HG03378 (cell line): ENCODE data around the gene SLC4A2.
"Not testable (repeated sequence)": the region's sequence is repeated elsewhere in the genome, so short reads cannot be mapped to it uniquely, and the experiment has no call there.

Experiments used
- ATAC-seq: cut with Tn5 transposase; IDR thresholded peaks from one replicate; pipeline ENCODE4 v1.9.1; 2021; ENCODE audit warnings: mild to moderate bottlenecking, moderate library complexity; ENCODE audit not compliant: unreplicated experiment

Gene SLC4A2

GRCh38 chr7:151059367-151060112 is at the start of gene SLC4A2:
Gene SLC4A2, plus strand, starts transcription at chr7:151059589. Its CDS starts 2,399 bp downstream, at chr7:151061988.
- ATAC-seq, result no peak

DNA sequence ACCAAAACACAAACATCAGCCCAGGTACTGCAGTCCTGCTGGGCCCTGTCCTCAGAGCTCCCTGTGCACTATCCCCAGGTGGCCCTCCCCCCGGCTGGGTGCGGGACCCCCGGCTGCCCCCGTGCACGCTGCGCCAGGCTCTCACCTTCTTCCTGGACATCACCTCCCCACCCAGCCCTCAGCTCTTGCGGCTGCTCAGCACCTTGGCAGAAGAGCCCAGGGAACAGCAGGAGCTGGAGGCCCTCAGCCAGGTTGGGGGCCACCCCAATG is 49.4 kb upstream of the SLC4A2 start:
- no peak for ATAC-seq

DNA sequence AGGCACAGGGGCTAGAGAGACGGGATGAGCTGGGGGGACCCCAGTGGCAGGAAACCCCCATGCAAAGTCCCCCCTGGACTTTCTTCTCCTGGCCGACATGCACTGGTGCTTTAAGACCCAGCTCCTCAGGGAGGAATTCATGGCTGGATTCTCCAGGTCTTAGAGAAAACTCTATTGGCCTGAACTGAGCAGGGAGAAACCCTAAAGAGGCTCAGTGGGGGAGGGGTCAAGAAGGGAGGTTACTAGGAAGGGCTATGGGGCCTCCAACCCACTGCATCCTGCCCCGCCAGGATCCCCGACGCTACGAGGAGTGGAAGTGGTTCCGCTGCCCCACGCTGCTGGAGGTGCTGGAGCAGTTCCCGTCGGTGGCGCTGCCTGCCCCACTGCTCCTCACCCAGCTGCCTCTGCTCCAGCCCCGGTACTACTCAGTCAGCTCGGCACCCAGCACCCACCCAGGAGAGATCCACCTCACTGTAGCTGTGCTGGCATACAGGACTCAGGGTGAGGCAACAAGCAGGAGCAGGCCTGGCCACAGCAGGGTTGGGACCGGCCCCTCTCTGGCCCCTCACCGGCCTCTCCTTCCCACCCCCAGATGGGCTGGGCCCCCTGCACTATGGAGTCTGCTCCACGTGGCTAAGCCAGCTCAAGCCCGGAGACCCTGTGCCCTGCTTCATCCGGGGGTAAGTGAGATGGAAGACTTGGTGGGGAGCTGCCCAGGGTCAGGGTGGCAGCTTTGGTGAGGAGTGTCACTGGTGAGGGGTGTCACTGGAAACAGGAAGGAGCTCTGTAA is 48.9 kb upstream of the SLC4A2 start:
- no peak for ATAC-seq

- no peak for ATAC-seq
Observed at GRCh38 chr7:151011097-151011409, 48.3 kb upstream of the SLC4A2 start.

GRCh38 chr7:151011616-151012015 is 47.8 kb upstream of the SLC4A2 start:
- ATAC-seq, result not testable (repeated sequence)

GRCh38 chr7:151012031-151012692 is 47.2 kb upstream of the SLC4A2 start:
- no peak for ATAC-seq

DNA sequence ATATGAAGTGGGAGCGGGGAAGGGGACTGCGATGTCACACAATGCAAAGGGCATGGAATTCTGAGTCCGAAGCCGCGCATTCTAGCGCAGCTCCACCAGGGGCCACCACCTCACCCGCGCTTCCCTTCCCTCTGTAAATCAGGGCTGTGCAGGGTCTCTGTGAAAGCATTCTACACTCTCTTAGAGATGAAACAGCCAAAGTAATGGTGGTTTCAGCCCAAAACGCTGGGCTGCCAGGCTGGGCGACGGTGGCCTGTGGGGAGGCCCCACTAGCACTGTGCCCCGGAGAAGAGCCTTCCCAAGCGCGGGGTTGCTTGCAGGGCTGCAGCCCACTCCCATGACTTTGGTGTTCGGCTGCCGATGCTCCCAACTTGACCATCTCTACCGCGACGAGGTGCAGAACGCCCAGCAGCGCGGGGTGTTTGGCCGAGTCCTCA is 46.5 kb upstream of the SLC4A2 start:
- no peak for ATAC-seq

GRCh38 chr7:151013356-151013732 is 46.0 kb upstream of the SLC4A2 start:
- no peak for ATAC-seq

DNA sequence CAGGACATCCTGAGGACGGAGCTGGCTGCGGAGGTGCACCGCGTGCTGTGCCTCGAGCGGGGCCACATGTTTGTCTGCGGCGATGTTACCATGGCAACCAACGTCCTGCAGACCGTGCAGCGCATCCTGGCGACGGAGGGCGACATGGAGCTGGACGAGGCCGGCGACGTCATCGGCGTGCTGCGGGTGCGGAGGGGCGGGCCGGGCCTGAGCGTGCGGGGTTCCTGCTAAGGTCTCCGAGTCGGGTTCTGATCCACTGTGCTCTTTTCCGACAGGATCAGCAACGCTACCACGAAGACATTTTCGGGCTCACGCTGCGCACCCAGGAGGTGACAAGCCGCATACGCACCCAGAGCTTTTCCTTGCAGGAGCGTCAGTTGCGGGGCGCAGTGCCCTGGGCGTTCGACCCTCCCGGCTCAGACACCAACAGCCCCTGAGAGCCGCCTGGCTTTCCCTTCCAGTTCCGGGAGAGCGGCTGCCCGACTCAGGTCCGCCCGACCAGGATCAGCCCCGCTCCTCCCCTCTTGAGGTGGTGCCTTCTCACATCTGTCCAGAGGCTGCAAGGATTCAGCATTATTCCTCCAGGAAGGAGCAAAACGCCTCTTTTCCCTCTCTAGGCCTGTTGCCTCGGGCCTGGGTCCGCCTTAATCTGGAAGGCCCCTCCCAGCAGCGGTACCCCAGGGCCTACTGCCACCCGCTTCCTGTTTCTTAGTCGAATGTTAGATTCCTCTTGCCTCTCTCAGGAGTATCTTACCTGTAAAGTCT is 45.5 kb upstream of the SLC4A2 start:
- no peak for ATAC-seq

DNA sequence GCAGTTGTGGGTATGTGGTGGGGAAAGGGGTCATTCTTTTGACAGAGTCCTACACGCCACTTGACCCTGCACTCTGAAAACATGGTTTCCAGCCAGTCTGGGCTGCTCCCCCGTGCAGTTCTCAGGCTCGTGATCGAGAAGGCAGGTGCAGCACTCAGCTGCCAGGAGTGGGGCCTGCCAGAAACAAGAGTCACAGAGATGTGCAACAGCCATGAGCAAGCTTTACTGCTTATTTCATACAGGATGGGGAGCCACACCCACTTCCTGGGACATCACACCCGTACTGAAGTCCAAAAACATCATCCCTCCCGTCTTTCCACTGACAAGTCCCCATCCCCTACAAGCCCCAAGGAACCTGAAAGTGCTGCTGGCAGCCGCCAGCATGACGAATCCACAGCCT is 44.4 kb upstream of the SLC4A2 start:
- no peak for ATAC-seq

GRCh38 chr7:151015967-151016366 is 43.4 kb upstream of the SLC4A2 start:
- no peak for ATAC-seq

DNA sequence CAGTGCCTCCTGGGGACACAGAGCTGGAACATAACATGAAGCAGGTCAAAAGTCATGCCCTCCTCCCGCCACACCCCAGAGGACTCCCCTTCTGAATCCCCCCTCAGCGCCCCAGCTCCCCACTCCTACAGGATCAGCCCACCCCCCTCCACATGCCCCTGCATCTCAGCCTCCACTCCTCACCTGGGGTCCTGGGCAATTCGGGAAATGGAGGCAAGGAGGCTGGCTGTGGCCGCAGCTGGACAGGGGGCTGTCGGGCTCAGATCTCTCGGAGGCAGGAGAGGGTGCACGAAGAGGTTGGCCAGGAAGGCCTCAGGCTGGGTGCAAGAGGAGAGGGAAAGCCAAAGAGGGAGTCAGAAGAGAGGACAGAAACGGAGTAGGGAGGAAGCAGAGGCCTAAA is 42.9 kb upstream of the SLC4A2 start:
- no peak for ATAC-seq

DNA sequence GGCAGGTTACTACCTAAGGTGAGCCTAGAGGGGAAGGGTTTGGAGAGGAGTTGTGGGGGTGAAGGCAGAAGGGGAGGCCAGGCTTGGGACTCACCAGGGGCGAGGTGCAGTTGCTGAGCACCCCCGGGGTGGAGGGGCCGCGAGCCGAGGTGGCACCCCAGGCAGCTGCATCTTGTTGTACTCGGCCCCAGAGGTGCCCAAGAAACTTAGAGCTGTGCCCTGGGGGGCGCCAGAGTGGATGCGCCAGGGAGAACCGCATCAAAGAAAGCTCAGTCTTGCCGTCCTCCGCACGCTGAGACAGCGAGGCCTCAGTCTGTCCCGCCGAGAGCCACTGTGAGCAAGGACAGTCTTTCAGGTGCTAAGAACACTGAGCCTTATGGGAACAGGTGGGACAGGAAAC is 42.4 kb upstream of the SLC4A2 start:
- ATAC-seq, result no peak

DNA sequence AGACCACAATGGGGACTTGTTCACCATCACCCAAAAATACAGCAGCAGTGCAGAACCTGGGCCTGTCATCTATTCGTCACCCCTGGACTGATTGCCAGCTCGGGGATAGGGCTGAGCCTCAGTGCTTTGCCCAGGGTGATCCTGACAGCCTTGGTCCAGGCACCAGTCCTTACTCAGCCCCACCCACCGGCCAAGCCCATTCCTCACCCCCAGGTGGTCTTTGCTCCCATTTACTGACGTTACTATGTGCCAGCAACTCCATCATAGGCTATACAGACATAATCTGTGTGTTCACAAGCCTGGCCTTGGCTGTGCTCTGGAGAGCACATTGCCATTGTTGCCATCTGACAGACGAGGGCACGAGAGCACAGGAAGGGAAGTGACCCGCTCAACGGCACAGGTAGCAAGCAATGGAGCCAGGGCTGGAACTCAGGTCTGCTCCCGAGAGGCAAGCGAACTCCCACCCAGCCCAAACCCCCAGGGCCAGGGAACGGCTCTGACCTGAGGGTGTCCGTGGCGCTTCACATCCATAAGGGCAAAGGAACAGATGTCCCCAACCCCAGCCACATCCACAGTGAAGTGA is 41.9 kb upstream of the SLC4A2 start:
- no peak for ATAC-seq

GRCh38 chr7:151017953-151018420 is 41.4 kb upstream of the SLC4A2 start:
- ATAC-seq, result no peak

DNA sequence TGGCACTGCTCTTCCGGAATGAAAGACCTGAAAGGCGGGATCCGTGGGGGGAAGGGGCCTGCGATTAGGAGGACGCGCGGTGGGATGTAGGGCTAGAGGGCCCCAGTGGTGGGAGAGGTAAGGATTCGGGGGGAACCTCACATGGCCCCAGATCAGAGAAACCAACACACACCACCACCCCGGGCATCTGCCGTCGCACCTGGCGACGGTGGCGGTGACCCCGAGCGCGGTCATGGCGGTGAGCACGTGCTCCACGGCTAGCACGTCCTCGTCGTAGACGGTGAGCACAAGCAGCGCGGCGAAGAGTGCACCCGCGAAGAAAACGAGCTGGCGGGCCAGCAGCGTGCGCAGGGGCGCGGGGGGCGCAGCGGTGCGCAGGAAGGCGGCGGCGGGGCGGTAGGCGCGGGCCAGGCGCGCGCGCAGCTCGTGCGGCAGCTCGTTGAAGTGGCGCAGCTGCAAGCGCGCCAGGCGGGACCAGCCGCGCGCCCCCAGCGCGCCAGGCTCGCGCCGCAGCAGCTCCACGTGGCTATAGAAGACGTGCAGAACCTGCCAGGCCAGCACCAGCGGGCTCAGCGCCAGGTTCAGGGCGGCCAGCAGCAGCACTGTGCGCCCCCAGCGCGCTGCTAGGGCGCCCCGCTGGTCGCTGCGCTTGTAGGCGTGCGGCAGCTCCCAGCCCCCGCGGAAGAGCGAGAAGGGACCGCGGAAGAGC is 40.8 kb upstream of the SLC4A2 start:
- no peak for ATAC-seq

DNA sequence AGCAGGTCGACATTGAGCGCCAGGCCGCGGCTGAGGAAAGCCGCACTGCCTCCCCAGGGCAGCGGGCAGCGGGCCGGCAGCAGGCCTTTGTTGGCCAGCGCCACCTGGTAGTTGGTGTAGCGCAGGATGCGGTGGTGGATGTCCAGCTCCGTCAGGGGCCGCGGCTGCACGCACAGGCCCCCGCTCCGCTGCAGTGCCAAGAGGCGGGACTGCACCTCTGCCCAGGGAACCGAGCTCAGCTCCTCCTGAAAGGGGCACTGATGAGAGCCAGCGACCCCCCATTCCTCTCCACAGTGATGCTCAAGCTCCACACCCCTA is 40.3 kb upstream of the SLC4A2 start:
- no peak for ATAC-seq

GRCh38 chr7:151020231-151020630 is 39.2 kb upstream of the SLC4A2 start:
- no peak for ATAC-seq

DNA sequence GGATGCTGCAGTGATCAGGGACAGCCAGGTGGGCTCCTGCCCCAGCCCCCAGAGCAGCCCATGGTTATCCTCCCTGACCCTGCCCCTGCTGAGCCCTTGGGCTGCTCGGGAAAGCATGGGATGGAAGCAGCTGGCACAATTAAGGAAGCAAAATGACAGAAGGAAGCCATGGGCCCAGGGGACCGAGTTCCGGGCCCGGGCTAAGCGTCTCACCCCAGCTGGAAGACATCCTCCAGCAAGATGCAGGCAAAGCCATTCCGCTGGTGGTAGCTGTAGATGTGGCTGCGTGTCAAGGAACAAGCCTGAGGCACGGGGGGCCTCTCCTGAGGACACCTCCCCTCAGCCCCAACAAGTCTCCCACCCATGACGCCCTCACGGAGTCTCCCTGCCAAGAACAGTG is 36.2 kb upstream of the SLC4A2 start:
- no peak for ATAC-seq

DNA sequence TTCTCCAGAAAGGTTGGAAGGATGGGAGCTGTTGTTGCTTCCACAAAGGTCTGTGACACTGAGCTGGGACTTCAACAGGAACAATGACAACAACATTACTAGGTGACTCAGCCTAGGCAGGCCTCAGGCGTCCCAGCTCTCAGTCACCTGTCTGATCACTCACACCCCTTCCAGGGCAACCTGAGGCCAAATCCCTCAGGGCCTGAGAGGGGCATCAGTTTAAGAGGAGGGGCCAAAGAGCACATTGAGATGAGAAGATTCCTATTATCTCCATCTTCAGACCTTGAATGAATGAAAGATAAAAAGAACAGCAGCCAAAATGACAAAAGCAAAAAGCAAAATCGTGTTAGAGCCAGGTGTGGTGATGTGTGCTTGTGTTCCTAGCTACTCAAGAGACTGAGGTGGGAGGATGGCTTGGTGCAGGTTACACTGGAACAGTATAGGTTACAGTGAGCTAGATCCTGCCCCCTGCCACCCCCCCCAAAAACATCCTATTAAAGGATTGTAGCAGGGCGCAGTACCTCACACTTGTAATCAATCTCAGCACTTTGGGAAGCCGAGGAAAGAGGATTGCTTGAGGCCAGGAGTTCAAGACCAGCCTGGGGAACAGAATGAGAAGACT is 34.8 kb upstream of the SLC4A2 start, which contains the start of gene ATG9B:
ATG9B (minus strand) TSS at position 60 of the 622 bp plus-strand sequence. CDS start 71 bp downstream, outside the sequence.
- no peak for ATAC-seq
